Measurements from ENCODE around the gene SHROOM4. TPM values are rescaled to one million over a fixed set of nuclear protein-coding genes. Genes with fewer than 3 reads are reported as not detected.

The SHROOM4 gene
- polyA plus RNA-seq, 1 experiment = 0.59 TPM

- Histone ChIP-seq H3K4me3 (ENCODE audit: low read depth, low read length) (no peak overlapping the region), H3K27me3 (ENCODE audit: control insufficient read depth, insufficient read depth, low read length) (no peaks in the 10 kb centered on the region), H3K36me3 (ENCODE audit: control insufficient read depth, insufficient read depth, low read length) (no peaks in the 10 kb centered on the region)
- DNase-seq (ENCODE audit: low read depth) = no peak
- TF ChIP-seq CTCF (IDR thresholded peaks at IDR 0.05; ENCODE audit: insufficient read depth, low read depth, low read length) = no peak
- POLR2A ChIA-PET = no interaction called here
- CTCF ChIA-PET = no interaction called here
These were observed 145.1 kb downstream of the SHROOM4 start for GRCh38 chrX:50668860-50669259.

GRCh38 chrX:50648156-50648555, 165.8 kb downstream of the SHROOM4 start:
- no peak for DNase-seq (ENCODE audit: low read depth)
- no peak for TF ChIP-seq CTCF (IDR thresholded peaks at IDR 0.05; ENCODE audit: insufficient read depth, low read depth, low read length)
- Histone ChIP-seq H3K36me3 (ENCODE audit: control insufficient read depth, insufficient read depth, low read length) (no peaks in the 10 kb centered on the region), H3K4me3 (ENCODE audit: low read depth, low read length) (no peak overlapping the region), H3K27me3 (ENCODE audit: control insufficient read depth, insufficient read depth, low read length) (no peaks in the 10 kb centered on the region)
- ChIA-PET CTCF (no interaction called here), POLR2A (no interaction called here)

- no peak overlapping the region for H3K4me3 ChIP-seq (ENCODE audit: low read depth, low read length)
- TF ChIP-seq CTCF (IDR thresholded peaks at IDR 0.05; ENCODE audit: insufficient read depth, low read depth, low read length) = no peak
- ChIA-PET CTCF (no interaction called here), POLR2A (no interaction called here)
- DNase-seq (ENCODE audit: low read depth) = no peak
- H3K36me3 ChIP-seq (ENCODE audit: control insufficient read depth, insufficient read depth, low read length) = no peaks in the 10 kb centered on the region
- no peaks in the 10 kb centered on the region for H3K27me3 ChIP-seq (ENCODE audit: control insufficient read depth, insufficient read depth, low read length)
These were observed 169.5 kb downstream of the SHROOM4 start for GRCh38 chrX:50644496-50644895.

- no peak overlapping the region for H3K4me3 ChIP-seq (ENCODE audit: low read depth, low read length)
- ChIA-PET POLR2A (no interaction called here), CTCF (no interaction called here)
- DNase-seq (ENCODE audit: low read depth) = no peak
- no peak for TF ChIP-seq CTCF (IDR thresholded peaks at IDR 0.05; ENCODE audit: insufficient read depth, low read depth, low read length)
- H3K27me3 ChIP-seq (ENCODE audit: control insufficient read depth, insufficient read depth, low read length) = no peaks in the 10 kb centered on the region
- H3K36me3 ChIP-seq (ENCODE audit: control insufficient read depth, insufficient read depth, low read length) = no peaks in the 10 kb centered on the region
These were observed 170.4 kb downstream of the SHROOM4 start for GRCh38 chrX:50643525-50644137.

GRCh38 chrX:50638123-50638522, 175.9 kb downstream of the SHROOM4 start:
- no peak for DNase-seq (ENCODE audit: low read depth)
- CTCF ChIA-PET = no interaction called here

More at GRCh38 chrX:50638123-50638522, 175.9 kb downstream of the SHROOM4 start:
- Histone ChIP-seq H3K27me3 (ENCODE audit: control insufficient read depth, insufficient read depth, low read length) (no peaks in the 10 kb centered on the region), H3K4me3 (ENCODE audit: low read depth, low read length) (no peak overlapping the region), H3K36me3 (ENCODE audit: control insufficient read depth, insufficient read depth, low read length) (no peaks in the 10 kb centered on the region)
- POLR2A ChIA-PET = no interaction called here
- TF ChIP-seq CTCF (IDR thresholded peaks at IDR 0.05; ENCODE audit: insufficient read depth, low read depth, low read length) = no peak

All from BJ (cell line).